Cardiac septum (tissue), 1 donor: ENCODE results near the gene AGAP2. TPM values are rescaled to one million over a fixed set of nuclear protein-coding genes. Genes with fewer than 3 reads are reported as not detected.

Experiments
- DNase-seq: peaks from one replicate; pipeline ENCODE4 v3.0.0-alpha.2; 2020; ENCODE audit warnings: low spot score
- intact Hi-C: fragments of 100-400 bp; cut with DNase I; formaldehyde crosslinking; loops from one replicate; pipeline ENCODE4 v1.14.0; 2022
- total RNA-seq: library from RNA; stranded (reverse); fragmentation: NEBNext Ultra II Directional; extraction: Animal tissue kit (Norgen Biotek cat#: 25700); gene quantifications from one replicate; pipeline ENCODE4 v1.2.1, GENCODE V29; 2021
- donor health status: DM: no; HTN: no; CAD: no.

AGAP2 gene
- total RNA-seq, 1 donor from 2014 or later: 6.1 TPM

GRCh38 chr12:57771236-57771872, 32.8 kb upstream of the AGAP2 start:
- intact Hi-C loops: loop anchor here (2.0 kb wide), 1 partner anchor 19 kb away; the partner anchor contains the start of gene CDK4
- peak; percentile 86 for DNase-seq

- intact Hi-C loops: loop anchor here (2.0 kb wide), 1 partner anchor 18 kb away; the partner anchor contains the start of gene CDK4
- DNase-seq: no peak
These were observed 32.2 kb upstream of the AGAP2 start for GRCh38 chr12:57770734-57771133.

- no peak for DNase-seq
- intact Hi-C loops: no loop called here
These were observed 31.1 kb upstream of the AGAP2 start for GRCh38 chr12:57769594-57769993.

- no peak for DNase-seq
- intact Hi-C loops: no loop called here
These were observed 29.3 kb upstream of the AGAP2 start for GRCh38 chr12:57767876-57768275.

GRCh38 chr12:57767305-57767698, 28.8 kb upstream of the AGAP2 start:
- intact Hi-C loops: no loop called here
- no peak for DNase-seq

GRCh38 chr12:57766464-57767304, 28.1 kb upstream of the AGAP2 start, which contains the start of gene CYP27B1:
CYP27B1 (minus strand) TSS chr12:57767078; CDS start chr12:57767041, 37 bp downstream.
- no peak for DNase-seq
- intact Hi-C loops: no loop called here

- intact Hi-C loops: no loop called here
- no peak for DNase-seq
These were observed 27.3 kb upstream of the AGAP2 start for GRCh38 chr12:57765698-57766463.

GRCh38 chr12:57765003-57765697, 26.6 kb upstream of the AGAP2 start:
- DNase-seq: no peak
- intact Hi-C loops: no loop called here

- no peak for DNase-seq
- intact Hi-C loops: no loop called here
These were observed 26.1 kb upstream of the AGAP2 start for GRCh38 chr12:57764662-57765002.

- intact Hi-C loops: no loop called here
- no peak for DNase-seq
These were observed 25.5 kb upstream of the AGAP2 start for GRCh38 chr12:57763881-57764661.

- intact Hi-C loops: no loop called here
- DNase-seq: no peak
These were observed 23.9 kb upstream of the AGAP2 start for GRCh38 chr12:57762463-57762862.

GRCh38 chr12:57761391-57761998, 23.0 kb upstream of the AGAP2 start:
- no peak for DNase-seq
- intact Hi-C loops: no loop called here

GRCh38 chr12:57760347-57760982, 21.9 kb upstream of the AGAP2 start:
- DNase-seq: no peak

GRCh38 chr12:57759360-57759980, 20.9 kb upstream of the AGAP2 start:
- DNase-seq: no peak
- intact Hi-C loops: no loop called here

More at GRCh38 chr12:57760347-57760982, 21.9 kb upstream of the AGAP2 start:
- intact Hi-C loops: no loop called here

GRCh38 chr12:57758552-57759359, 20.2 kb upstream of the AGAP2 start:
- no peak for DNase-seq
- intact Hi-C loops: no loop called here

- no peak for DNase-seq
- intact Hi-C loops: no loop called here
These were observed 19.2 kb upstream of the AGAP2 start for GRCh38 chr12:57757771-57758170.
